B cell (primary cell): Measurements from ENCODE around the gene STH.

Experiments used
- EZH2 ChIP-seq: IDR thresholded peaks from 2 replicates; pipeline ENCODE4 v1.6.1; 2012; ENCODE audit warnings: borderline replicate concordance, low read depth, mild to moderate bottlenecking, moderate library complexity, low read length; ENCODE audit not compliant: insufficient read depth, poor library complexity, severe bottlenecking
- TF ChIP-seq, protein P1 (sequence below): fragments of 200-600 bp; IDR thresholded peaks from one replicate; pipeline ENCODE4 v1.8.0; 2022; ENCODE audit warnings: antibody characterized with exemption, mild to moderate bottlenecking

GRCh38 chr17:45980855-45981254 is 18.2 kb upstream of the STH start:
- TF ChIP-seq, protein P1, sequence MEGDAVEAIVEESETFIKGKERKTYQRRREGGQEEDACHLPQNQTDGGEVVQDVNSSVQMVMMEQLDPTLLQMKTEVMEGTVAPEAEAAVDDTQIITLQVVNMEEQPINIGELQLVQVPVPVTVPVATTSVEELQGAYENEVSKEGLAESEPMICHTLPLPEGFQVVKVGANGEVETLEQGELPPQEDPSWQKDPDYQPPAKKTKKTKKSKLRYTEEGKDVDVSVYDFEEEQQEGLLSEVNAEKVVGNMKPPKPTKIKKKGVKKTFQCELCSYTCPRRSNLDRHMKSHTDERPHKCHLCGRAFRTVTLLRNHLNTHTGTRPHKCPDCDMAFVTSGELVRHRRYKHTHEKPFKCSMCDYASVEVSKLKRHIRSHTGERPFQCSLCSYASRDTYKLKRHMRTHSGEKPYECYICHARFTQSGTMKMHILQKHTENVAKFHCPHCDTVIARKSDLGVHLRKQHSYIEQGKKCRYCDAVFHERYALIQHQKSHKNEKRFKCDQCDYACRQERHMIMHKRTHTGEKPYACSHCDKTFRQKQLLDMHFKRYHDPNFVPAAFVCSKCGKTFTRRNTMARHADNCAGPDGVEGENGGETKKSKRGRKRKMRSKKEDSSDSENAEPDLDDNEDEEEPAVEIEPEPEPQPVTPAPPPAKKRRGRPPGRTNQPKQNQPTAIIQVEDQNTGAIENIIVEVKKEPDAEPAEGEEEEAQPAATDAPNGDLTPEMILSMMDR: no peak
- TF ChIP-seq EZH2: no peak
